Heart right ventricle (tissue), 16 donors: ENCODE measurements around the gene ZNF423. TPM values are rescaled to one million over a fixed set of nuclear protein-coding genes. Genes with fewer than 3 reads are reported as not detected.

Experiments used
- ATAC-seq, 8 donors: fragments of 200-7000 bp; cut with Tn5 transposase; one replicate each; pipeline ENCODE4 v1.9.1; 2020; ENCODE audit warnings: mild to moderate bottlenecking in 8 of 8, moderate library complexity in 8 of 8, moderate number of reproducible peaks in 1 of 8
- DNase-seq, 2 donors: peaks; one replicate each; pipeline ENCODE4 v3.0.0-alpha.2; 2020
- H3K27ac ChIP-seq, 10 donors: fragments of 200-600 bp; sonication (generic) in 2 of 10; one replicate each; pipeline versions ENCODE4 v1.5.0 to v1.8.0; 2020 to 2022; ENCODE audit warnings: mild to moderate bottlenecking in 3 of 10
- H3K27me3 ChIP-seq, 7 donors: fragments of 200-600 bp; one replicate each; pipeline ENCODE4 v1.8.0; 2021 to 2022; ENCODE audit warnings: mild to moderate bottlenecking in 2 of 7
- H3K36me3 ChIP-seq, 9 donors: fragments of 200-600 bp; sonication (generic) in 1 of 9; one replicate each; pipeline versions ENCODE4 v1.5.0 to v1.8.0; 2020 to 2022; ENCODE audit warnings: mild to moderate bottlenecking in 2 of 9
- H3K4me1 ChIP-seq, 9 donors: fragments of 200-600 bp; sonication (generic) in 1 of 9; one replicate each; pipeline versions ENCODE4 v1.5.0 to v1.8.0; 2020 to 2022; ENCODE audit warnings: mild to moderate bottlenecking in 4 of 9
- H3K4me3 ChIP-seq, 10 donors: fragments of 200-600 bp; sonication (generic) in 2 of 10; one replicate each; pipeline versions ENCODE4 v1.5.0 to v1.8.0; 2020 to 2022; ENCODE audit warnings: mild to moderate bottlenecking in 7 of 10, moderate library complexity in 2 of 10
- H3K9me3 ChIP-seq, 11 donors: fragments of 200-600 bp in 10 of 11; sonication (generic) in 2 of 11; one replicate each; pipeline versions ENCODE4 v1.5.0 to v1.8.0; 2013 to 2022; ENCODE audit warnings: mild to moderate bottlenecking in 2 of 11, control low read depth in 1 of 11, moderate library complexity in 1 of 11
- WGBS, 2 donors: extraction: QIAGEN DNeasy Blood & Tissue Kit; methylation state at CpG; one replicate each; pipeline ENCODE4 v1.1.7; 2013; ENCODE audit warnings: inconsistent platforms in 1 of 2; 5-methylcytosine and 5-hydroxymethylcytosine counted together
- intact Hi-C, 10 donors: fragments of 100-400 bp; cut with DNase I; formaldehyde crosslinking; loops; one replicate each; pipeline versions ENCODE4 v1.11.1 to v1.14.2; 2022
- polyA plus RNA-seq, 2 donors: library from polyadenylated mRNA; stranded (reverse); fragments of 200-250 nt; gene quantifications; one replicate each; pipeline ENCODE4 v1.2.3, GENCODE V29; 2013
- total RNA-seq, 10 donors: library from RNA; stranded (reverse); fragmentation: NEBNext Ultra II Directional in 3 of 10; extraction: Animal tissue kit (Norgen Biotek cat#: 25700) in 3 of 10; gene quantifications; one replicate each; pipeline versions ENCODE4 v1.2.1 to v1.2.4, GENCODE V29; 2021 to 2023
- TF ChIP-seq, protein P1 (sequence below), 9 donors: fragments of 200-600 bp; sonication (generic) in 2 of 9; IDR thresholded peaks; one replicate each; pipeline versions ENCODE4 v1.5.0 to v1.8.0; 2021 to 2022; ENCODE audit warnings: antibody characterized with exemption in 9 of 9, mild to moderate bottlenecking in 5 of 9, moderate library complexity in 1 of 9
- donor health status: Arrhythmogenic right ventricular cardiomyopathy.
- donor health status: ischemic (EF 13 %, LVEDD 7.1; RV severe dilation, severe dysfunction).
- donor health status: healthy with polysubstance abuse.
- donor health status: DM: no; HTN: yes; CAD: no.
- donor health status: DM: no; HTN: no; CAD: no.
- donor health status: ischemic (EF 25% LVEDD 6.9; RV normal size, moderate dysfunction).
- donor health status: ischemic (EF 25% LVEDD 5.7; RV mildly dilated, moderate dysfunction).
- donor health status: healthy.
- donor health status: DM: yes; HTN: yes; CAD: no.
- donor health status: Ischemic cardiomyopathy.
- donor health status: ischemic (EF 35%, LVEDD 5.7; RV mildly dilated, moderate dysfunction).
- donor health status: nonischemic (EF 11% LVEDD 7.7; RV severe dilation, severe dysfunction).
- donor health status: DM: yes; HTN: yes; CAD: no.
- donor health status: PGD.
- donor health status: ischemic (EF 29% LVEDD 5.4; RV normal size, mild dysfunction).
- donor health status: nonischemic (EF 23%, LVEDD 6.1; RV moderate dilation, normal function).

Gene ZNF423
- total and polyA plus RNA-seq, 12 donors = 2.6 to 10.6 (median 7.0) TPM

GRCh38 chr16:49867796-49868668 lies 12.1 kb upstream of the ZNF423 start:
- Histone ChIP-seq H3K4me1 (peaks cover 0 to 12% (median 4%) of the 10 kb centered on the region in 9 donors), H3K4me3 (no peak overlapping the region), H3K27me3 (peaks cover 0 to 10% (median 0%) of the 10 kb centered on the region in 7 donors), H3K9me3 (no peaks in the 10 kb centered on the region), H3K27ac (no peak overlapping the region), H3K36me3 (no peaks in the 10 kb centered on the region)
- TF ChIP-seq, protein P1, sequence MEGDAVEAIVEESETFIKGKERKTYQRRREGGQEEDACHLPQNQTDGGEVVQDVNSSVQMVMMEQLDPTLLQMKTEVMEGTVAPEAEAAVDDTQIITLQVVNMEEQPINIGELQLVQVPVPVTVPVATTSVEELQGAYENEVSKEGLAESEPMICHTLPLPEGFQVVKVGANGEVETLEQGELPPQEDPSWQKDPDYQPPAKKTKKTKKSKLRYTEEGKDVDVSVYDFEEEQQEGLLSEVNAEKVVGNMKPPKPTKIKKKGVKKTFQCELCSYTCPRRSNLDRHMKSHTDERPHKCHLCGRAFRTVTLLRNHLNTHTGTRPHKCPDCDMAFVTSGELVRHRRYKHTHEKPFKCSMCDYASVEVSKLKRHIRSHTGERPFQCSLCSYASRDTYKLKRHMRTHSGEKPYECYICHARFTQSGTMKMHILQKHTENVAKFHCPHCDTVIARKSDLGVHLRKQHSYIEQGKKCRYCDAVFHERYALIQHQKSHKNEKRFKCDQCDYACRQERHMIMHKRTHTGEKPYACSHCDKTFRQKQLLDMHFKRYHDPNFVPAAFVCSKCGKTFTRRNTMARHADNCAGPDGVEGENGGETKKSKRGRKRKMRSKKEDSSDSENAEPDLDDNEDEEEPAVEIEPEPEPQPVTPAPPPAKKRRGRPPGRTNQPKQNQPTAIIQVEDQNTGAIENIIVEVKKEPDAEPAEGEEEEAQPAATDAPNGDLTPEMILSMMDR (IDR thresholded peaks at IDR 0.05) = no peak
- 75 to 78% methylated on average over 38 of the region's 38 CpGs for WGBS, 2 donors
- DNase-seq = no peak
- peak in 1 of 8 donors; percentile 52 for ATAC-seq
- intact Hi-C loops = loop anchor here in 1 of 10 donors (10.0 kb wide), 1 partner anchor 263 kb away; no protein-coding TSS in a partner anchor

DNA sequence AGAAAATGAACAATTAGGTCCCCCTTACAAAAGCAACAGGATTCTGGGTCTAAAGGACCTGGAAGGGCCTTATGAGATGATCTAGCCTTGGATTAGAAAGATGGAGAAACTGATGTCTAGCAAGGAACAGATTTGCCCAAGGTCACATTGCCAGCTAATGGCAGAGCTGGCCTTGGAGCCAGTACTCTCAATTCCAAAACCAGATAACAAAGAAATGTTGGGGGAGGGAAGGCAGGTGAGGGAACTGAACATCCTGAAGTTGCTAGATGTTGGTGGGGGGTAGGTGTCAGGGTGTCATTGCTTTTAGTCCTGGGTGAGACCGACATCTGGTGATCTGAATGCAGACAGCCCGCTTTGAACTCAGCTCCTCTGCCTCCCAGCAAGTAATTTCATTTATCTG lies 11.3 kb upstream of the ZNF423 start:
- no peak for DNase-seq
- H3K4me3 ChIP-seq = no peak overlapping the region
- H3K27me3 ChIP-seq = peaks cover 0 to 8% (median 0%) of the 10 kb centered on the region in 7 donors
- no peaks in the 10 kb centered on the region for H3K36me3 ChIP-seq
- intact Hi-C loops = loop anchor here in 1 of 10 donors (10.0 kb wide), 1 partner anchor 262 kb away; no protein-coding TSS in a partner anchor
- 97% methylated on average over 2 of the region's 2 CpGs for WGBS, 2 donors
- TF ChIP-seq, protein P1 (IDR thresholded peaks at IDR 0.05) = no peak
- ATAC-seq = no peak
- H3K4me1 ChIP-seq = peaks cover 0 to 17% (median 4%) of the 10 kb centered on the region in 9 donors
- H3K27ac ChIP-seq = no peak overlapping the region
- no peaks in the 10 kb centered on the region for H3K9me3 ChIP-seq

- TF ChIP-seq, protein P1 (IDR thresholded peaks at IDR 0.05) = no peak
- Histone ChIP-seq H3K4me3 (no peak overlapping the region), H3K4me1 (peaks cover 0 to 21% (median 4%) of the 10 kb centered on the region in 9 donors), H3K9me3 (no peaks in the 10 kb centered on the region), H3K27me3 (peaks cover 0 to 8% (median 0%) of the 10 kb centered on the region in 7 donors), H3K27ac (peak overlapping the region in 4 of 10 donors; percentile 35 to 50 (median 41)), H3K36me3 (no peaks in the 10 kb centered on the region)
- 75 to 80% methylated on average over 13 to 14 of the region's 14 CpGs for WGBS, 2 donors
- intact Hi-C loops = loop anchor here in 1 of 10 donors (10.0 kb wide), 1 partner anchor 262 kb away; no protein-coding TSS in a partner anchor
- DNase-seq = no peak
- peak in 4 of 8 donors; percentile 25 to 56 (median 36) for ATAC-seq
Measured at GRCh38 chr16:49866595-49867071, 10.7 kb upstream of the ZNF423 start.

DNA sequence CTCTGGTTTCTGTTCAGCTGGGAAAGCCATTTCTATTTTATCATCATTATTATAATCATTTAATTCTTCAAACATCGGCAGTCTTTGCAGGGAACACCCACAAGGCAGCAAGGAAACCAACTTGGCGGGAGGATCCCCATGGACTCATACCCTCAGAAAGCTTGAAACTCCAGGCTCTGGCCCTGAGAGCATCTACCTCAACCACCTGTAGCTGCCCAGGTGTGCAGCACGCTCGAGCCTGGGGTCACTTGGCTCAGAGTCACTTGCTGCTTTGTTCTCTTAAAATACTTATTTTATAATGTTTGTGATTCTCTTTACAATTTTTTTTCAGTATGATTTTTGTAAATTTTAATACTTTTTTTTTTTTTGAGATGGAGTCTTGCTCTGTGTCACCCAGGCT lies 6.8 kb upstream of the ZNF423 start:
- TF ChIP-seq, protein P1 (IDR thresholded peaks at IDR 0.05) = no peak
- ATAC-seq = no peak
- intact Hi-C loops = loop anchor here in 2 of 10 donors (5.0 to 10.0 kb wide), 2 partner anchors 258 to 370 kb away; no protein-coding TSS in a partner anchor
- Histone ChIP-seq H3K4me3 (no peak overlapping the region), H3K27ac (no peak overlapping the region), H3K4me1 (peaks cover 0 to 36% (median 17%) of the 10 kb centered on the region in 9 donors), H3K36me3 (no peaks in the 10 kb centered on the region), H3K27me3 (peaks cover 0 to 45% (median 0%) of the 10 kb centered on the region in 7 donors), H3K9me3 (no peaks in the 10 kb centered on the region)
- DNase-seq = no peak
- WGBS, 2 donors = 57 to 69% methylated on average over 4 of the region's 4 CpGs
